H7 (cell line): ENCODE data around the gene BABAM1. TPM values are rescaled to one million over a fixed set of nuclear protein-coding genes. Genes with fewer than 3 reads are reported as not detected.
A peak's percentile ranks its signal among the peaks of the same experiment; 100 is the strongest.

Experiments used
- DNase-seq: peaks from one replicate; pipeline ENCODE4 v3.0.0; 2012
- H3K27me3 ChIP-seq: 2 replicates; pipeline ENCODE4 v1.6.0; 2011; ENCODE audit warnings: mild to moderate bottlenecking, low read length; ENCODE audit not compliant: control insufficient read depth, insufficient read depth
- H3K36me3 ChIP-seq: replicated peaks from 2 replicates; pipeline ENCODE4 v1.5.1; 2011; ENCODE audit warnings: low read length; ENCODE audit not compliant: control insufficient read depth, insufficient read depth
- H3K4me3 ChIP-seq: 2 replicates; pipeline ENCODE4 v1.5.1; 2011; ENCODE audit warnings: low read depth, mild to moderate bottlenecking, control low read depth, low read length, moderate library complexity; ENCODE audit not compliant: insufficient read depth
- total RNA-seq: library from RNA; depleted of rRNA; stranded (reverse); fragments of >200 nt; shearing (Covaris generic); gene quantifications from 2 replicates; pipeline ENCODE4 v1.2.3, GENCODE V29; 2014; rRNA removed

Gene BABAM1
- 186 and 194 TPM in 2 replicates for total RNA-seq

GRCh38 chr19:17266975-17267788, at the start of gene BABAM1:
Gene BABAM1, plus strand, starts transcription at chr19:17267443. Its CDS starts 1,364 bp downstream, at chr19:17268807.
- Histone ChIP-seq H3K27me3 (no peaks in the 10 kb centered on the region), H3K4me3 (peak within 1 kb of the TSS; percentile 60), H3K36me3 (peaks cover 12% of the 10 kb centered on the region)
- peak; percentile 99 for DNase-seq

GRCh38 chr19:17219286-17219685, 48.0 kb upstream of the BABAM1 start:
- H3K27me3 ChIP-seq = no peaks in the 10 kb centered on the region

GRCh38 chr19:17220207-17220758, 47.0 kb upstream of the BABAM1 start:
- Histone ChIP-seq H3K36me3 (peaks cover 3% of the 10 kb centered on the region), H3K4me3 (no peak overlapping the region), H3K27me3 (no peaks in the 10 kb centered on the region)
- DNase-seq = no peak

More at GRCh38 chr19:17219286-17219685, 48.0 kb upstream of the BABAM1 start:
- Histone ChIP-seq H3K4me3 (no peak overlapping the region), H3K36me3 (peaks cover 3% of the 10 kb centered on the region)
- DNase-seq = no peak

GRCh38 chr19:17225053-17225452, 42.2 kb upstream of the BABAM1 start:
- Histone ChIP-seq H3K36me3 (peaks cover 4% of the 10 kb centered on the region), H3K27me3 (no peaks in the 10 kb centered on the region), H3K4me3 (no peak overlapping the region)
- no peak for DNase-seq

GRCh38 chr19:17226002-17226933, 41.0 kb upstream of the BABAM1 start, which contains the start of gene OCEL1:
Gene OCEL1, plus strand, starts transcription at chr19:17226226. Its CDS starts 22 bp downstream, at chr19:17226248.
- DNase-seq = peak; percentile 98
- H3K4me3 ChIP-seq = peak within 1 kb of the TSS; percentile 83
- H3K27me3 ChIP-seq = no peaks in the 10 kb centered on the region
- peaks cover 4% of the 10 kb centered on the region for H3K36me3 ChIP-seq

- no peaks in the 10 kb centered on the region for H3K27me3 ChIP-seq
- no peak overlapping the region for H3K4me3 ChIP-seq
- peaks cover 10% of the 10 kb centered on the region for H3K36me3 ChIP-seq
- no peak for DNase-seq
Measured at GRCh38 chr19:17227798-17228367, 39.4 kb upstream of the BABAM1 start.

- no peak overlapping the region for H3K4me3 ChIP-seq
- no peaks in the 10 kb centered on the region for H3K27me3 ChIP-seq
- H3K36me3 ChIP-seq = peaks cover 11% of the 10 kb centered on the region
- DNase-seq = no peak
Measured at GRCh38 chr19:17229890-17230289, 37.4 kb upstream of the BABAM1 start.

GRCh38 chr19:17232258-17232657, 35.0 kb upstream of the BABAM1 start:
- H3K27me3 ChIP-seq = no peaks in the 10 kb centered on the region
- DNase-seq = no peak
- no peak overlapping the region for H3K4me3 ChIP-seq
- H3K36me3 ChIP-seq = peaks cover 11% of the 10 kb centered on the region

GRCh38 chr19:17234911-17235299, 32.3 kb upstream of the BABAM1 start:
- Histone ChIP-seq H3K36me3 (peaks cover 14% of the 10 kb centered on the region), H3K4me3 (peak overlapping the region; percentile 88), H3K27me3 (no peaks in the 10 kb centered on the region)
- peak; percentile 94 for DNase-seq

GRCh38 chr19:17235300-17235970, 31.8 kb upstream of the BABAM1 start:
- peak; percentile 83 for DNase-seq
- H3K27me3 ChIP-seq = no peaks in the 10 kb centered on the region
- H3K36me3 ChIP-seq = peaks cover 13% of the 10 kb centered on the region
- peak overlapping the region; percentile 88 for H3K4me3 ChIP-seq

- H3K27me3 ChIP-seq = no peaks in the 10 kb centered on the region
- H3K4me3 ChIP-seq = peak overlapping the region; percentile 88
- DNase-seq = peak; percentile 94
- peaks cover 14% of the 10 kb centered on the region for H3K36me3 ChIP-seq
Measured at GRCh38 chr19:17235971-17236777, 31.1 kb upstream of the BABAM1 start.

GRCh38 chr19:17236811-17237543, 30.3 kb upstream of the BABAM1 start:
- H3K36me3 ChIP-seq = peaks cover 11% of the 10 kb centered on the region
- DNase-seq = peak; percentile 42
- H3K4me3 ChIP-seq = no peak overlapping the region

More at GRCh38 chr19:17236811-17237543, 30.3 kb upstream of the BABAM1 start:
- H3K27me3 ChIP-seq = no peaks in the 10 kb centered on the region
